Activated CD4-positive, alpha-beta T cell treated with anti-CD3 and anti-CD28 coated beads for 48 hours (primary cell): Measurements from ENCODE around the gene TUBB4A.

Source experiments
- DNase-seq: peaks from one replicate; pipeline ENCODE4 v3.0.0-alpha.2; 2020

Gene TUBB4A

DNA sequence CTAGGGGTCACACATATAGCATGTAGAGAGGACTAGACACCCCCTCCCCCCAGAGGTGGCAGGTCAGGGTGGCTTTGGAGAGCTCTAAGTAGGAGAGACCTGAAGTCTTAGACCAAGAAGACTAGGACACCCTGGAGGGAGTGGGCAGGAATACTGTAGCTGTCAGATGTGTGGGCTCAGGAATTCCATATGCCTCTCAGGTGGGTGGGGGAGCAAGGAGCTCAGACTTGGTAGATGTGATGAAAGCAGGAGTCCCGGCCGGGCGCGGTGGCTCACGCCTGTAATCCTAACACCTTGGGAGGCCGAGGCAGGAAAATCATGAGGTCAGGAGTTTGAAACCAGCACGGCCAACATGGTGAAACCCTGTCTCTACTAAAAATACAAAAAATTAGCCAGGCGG lies 36.4 kb downstream of the TUBB4A start:
- no peak for DNase-seq

DNA sequence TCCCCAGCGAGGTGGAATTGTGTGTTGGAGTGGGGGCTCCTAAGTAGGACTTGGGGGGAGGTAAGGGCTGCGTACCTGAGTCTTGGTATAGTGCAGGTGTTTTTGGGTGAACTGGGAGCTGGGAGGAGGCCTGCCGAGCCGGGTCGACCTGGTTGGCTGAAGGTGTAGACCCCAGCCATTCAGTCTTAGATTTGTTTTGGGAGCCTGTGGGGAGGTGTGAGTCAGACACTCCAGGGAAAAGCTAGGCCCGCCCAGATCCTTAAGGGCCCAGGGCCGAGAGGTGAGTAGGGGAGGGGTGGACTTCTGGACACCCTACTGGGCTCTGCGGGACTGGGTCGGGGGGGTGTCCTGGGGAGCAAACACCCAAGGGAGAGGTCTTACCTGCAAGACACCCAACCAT lies 37.1 kb downstream of the TUBB4A start:
- no peak for DNase-seq

DNA sequence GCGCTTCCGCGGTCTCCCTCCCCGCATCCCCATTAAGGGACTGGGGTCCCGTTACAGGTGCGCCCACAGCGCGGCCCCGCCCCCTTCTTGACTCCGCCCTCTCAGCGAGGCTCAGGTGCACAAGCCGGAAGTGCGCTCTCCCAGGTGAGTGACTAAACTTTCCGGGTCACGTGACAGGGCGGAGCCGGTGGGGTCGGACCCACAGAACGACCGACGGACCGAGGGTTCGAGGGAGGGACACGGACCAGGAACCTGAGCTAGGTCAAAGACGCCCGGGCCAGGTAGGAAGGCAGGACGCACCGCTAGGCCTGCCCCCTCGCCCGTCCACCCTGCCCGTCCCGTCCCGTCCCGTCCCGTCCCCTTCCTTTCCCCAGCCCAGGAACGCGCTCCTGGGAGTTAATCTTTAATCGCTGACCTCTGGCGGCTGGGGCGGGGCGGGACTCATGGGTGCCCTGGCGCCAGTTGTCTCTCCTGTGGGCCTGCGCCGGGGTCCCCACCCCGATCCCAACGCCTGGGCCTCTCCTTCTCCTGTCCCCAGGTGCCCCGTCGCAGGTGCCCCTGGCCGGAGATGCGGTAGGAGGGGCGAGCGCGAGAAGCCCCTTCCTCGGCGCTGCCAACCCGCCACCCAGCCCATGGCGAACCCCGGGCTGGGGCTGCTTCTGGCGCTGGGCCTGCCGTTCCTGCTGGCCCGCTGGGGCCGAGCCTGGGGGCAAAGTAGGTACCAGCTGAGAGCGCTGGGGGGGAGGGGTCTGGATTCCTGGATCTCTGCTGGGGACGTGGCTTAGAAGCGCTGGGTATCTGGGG lies 37.8 kb downstream of the TUBB4A start, which contains the start of gene CRB3:
CRB3 (plus strand) TSS at position 202 of the 804 bp plus-strand sequence; CDS start at position 633, 431 bp downstream.
- peak; percentile 53 for DNase-seq

DNA sequence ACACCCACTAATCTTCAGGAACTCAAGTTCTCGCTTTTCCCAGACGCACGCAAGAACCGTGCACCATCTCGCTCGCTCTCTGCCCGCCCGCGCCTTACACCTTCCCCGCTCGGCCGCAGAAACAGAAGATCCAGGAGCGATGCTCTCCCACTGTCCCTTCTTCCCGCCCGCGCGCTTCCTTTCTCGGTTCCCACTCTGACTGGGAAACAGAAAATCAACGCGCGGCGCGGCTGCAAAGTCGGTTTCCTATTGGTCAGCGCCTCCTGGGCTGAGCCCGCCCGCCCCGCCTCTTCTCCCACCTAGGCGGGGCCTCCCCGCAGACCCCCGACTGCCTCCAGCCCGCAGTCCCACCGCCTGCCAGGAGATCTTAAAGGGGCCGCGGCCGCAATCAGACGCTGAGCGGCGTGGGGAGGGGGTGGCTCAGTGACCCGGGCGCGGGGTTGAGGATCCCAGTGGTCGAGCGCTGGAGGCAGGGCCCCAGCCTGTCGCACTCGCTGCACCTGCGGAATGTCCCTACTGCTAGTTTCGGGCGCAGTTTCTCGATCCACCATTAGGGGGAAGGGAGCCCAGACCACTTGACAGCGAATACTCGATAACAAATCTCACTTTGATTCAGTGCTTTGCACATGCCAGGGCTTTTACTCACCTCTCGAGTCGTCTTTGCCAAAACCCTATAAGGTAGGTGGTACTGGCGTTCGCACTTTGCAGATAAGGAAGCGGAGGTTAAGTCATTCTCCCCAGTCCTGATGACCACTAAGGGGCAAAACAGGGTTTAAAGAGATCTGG lies 41.8 kb downstream of the TUBB4A start:
- DNase-seq = peak; percentile 99

DNA sequence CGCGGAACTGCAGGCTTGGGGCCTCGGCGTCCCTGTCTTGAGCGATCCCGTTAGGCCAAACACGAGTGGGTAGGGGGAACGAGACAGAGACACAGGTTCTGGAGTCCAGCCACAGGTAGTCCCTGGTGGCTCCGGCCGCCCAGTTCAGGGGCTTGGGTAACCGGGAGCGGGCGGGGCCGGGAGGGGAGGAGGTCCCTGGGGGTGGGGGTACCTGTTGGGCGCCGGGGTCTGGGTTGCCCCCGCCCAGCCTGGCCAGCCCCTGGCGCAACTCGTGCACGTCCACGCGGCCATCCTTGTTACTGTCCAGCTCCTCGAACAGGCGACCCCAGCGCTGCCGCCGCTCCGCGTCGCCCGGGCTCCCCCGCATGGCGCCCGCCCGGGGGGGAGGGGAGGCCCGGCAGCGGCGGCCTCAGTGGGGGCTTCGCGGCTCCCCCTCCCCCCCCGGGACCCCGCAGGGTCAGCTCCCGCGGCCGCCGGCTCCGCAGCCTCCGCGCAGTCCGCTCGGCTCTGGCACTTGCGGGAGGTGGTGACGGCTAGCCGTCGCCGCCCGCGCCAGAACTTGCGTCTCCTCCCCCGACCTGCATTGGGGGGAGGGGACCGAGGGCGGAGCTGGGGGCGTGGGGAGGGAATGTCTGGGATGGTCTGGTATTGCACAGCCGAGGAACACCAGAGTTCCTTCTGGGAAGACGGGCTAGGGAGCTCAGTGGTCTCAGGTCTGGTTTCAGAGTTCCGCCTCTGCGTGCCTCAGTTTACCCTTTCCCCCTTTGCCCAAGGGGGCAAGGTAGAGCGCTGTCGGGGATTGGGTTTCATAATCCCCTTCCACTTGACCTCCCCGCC lies 42.6 kb downstream of the TUBB4A start, which contains the start of gene SLC25A23:
SLC25A23 (minus strand) TSS at position 531 of the 837 bp plus-strand sequence; CDS start at position 367, 164 bp downstream.
- DNase-seq = peak; percentile 70

DNA sequence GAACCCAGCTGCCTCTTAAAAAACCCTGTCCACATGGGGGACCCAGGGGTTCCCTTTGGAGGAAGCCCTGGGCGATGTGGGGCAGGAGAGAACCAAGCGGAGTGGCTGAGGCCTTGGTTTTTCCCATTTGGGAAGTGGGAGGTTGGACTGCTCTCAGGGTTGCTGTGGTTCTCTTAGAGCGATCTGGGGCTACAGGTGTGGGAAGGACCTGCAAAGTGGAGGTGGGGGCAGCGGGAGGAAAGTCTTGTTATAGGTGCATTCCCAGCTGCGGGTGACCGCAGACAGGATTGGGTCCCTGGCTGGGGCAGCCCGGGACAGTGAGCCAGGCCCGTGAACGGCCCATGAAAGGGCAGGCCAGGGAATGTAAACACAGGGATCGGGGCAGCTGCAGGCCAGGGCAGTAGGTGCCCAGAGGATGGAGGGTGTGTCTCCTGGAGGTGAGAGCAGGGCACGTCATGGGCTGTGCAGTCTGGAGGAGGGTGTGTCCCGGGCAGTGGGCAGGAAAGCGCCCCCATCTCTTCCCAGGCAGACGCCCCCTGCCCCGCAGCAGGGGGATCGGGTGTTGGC lies 43.3 kb downstream of the TUBB4A start:
- no peak for DNase-seq

DNA sequence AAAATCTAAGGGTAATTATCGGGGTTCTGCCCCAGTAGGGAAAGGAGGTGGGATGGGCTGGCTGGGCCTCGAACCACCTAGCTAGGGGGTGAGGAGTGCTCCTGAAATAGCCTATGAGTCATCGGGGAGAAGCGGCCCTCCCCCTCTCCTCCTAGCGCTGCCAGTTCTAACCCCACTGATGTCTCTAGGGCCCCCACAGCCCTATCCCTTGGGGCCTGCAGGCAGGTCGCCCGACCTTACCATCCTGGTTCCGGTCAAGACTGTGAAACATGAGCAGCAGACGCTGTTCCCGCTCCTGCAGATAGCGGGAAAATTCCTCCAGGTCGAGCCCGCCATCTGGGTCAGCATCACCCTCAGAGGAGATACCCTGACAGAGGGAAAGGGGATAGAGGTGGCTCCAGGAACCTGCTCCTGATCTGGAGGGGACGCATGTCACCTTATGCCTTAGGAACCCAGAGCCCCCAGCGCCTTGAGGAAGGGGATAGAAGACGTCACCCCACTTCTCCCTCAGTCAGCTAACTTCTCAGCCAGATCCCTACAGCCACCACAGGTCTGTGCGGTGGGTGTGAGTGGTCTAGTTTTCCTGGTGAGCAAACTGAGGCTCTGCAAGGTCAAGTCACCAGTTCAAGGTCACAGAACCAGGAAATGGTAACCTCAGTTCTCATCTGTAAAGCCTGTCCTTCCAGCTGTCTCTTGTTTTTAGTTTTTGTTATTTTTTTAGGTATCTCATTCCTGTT lies 44.0 kb downstream of the TUBB4A start:
- no peak for DNase-seq

DNA sequence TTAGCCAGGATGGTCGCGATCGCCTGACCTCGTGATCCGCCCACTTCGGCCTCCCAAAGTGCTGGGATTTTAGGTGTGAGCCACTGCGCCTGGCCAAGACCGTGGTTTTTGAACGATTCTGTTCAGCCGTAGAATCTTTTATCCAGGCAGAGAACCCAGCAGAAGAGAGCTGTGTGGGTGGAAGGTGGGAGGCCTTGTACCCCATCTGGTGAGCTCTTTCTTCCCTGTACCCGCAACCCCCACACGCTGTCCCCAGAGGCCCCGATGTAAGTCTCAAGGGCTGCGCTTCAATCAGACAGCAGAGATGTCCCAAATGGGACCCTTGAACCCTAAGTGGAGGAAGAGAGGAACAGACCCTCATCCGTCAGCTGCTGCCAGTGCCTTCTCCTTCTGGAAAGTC lies 46.2 kb downstream of the TUBB4A start:
- DNase-seq = no peak

DNA sequence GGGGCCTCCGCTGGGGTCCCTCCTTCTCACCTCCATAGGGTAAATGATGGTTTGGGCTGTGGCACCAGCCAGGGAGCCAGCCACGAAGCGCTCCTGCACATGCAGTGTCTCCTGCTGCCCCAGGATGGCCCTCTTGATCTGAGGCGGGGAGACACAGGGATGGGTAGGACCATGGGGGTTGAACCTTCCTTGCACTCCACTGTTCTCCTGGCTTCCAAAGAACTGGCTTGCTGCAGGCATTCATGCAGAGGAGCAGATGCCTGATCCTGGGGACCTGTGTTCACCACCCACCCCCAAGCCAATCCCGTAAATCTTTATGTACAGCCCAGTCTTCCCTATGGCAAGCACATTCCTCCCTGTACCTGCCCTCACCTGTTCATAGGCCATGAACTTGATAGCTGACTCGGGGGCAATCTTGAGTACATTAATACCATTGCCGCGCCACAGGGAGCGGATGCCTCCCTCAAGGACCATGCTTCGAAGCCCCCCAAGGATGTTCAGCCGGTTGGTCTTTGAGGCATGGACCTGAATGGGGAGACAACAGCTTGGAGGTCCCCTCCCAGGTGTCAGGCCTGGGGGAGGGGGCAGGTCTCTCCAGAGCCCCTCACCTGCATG lies 48.1 kb downstream of the TUBB4A start:
- no peak for DNase-seq

DNA sequence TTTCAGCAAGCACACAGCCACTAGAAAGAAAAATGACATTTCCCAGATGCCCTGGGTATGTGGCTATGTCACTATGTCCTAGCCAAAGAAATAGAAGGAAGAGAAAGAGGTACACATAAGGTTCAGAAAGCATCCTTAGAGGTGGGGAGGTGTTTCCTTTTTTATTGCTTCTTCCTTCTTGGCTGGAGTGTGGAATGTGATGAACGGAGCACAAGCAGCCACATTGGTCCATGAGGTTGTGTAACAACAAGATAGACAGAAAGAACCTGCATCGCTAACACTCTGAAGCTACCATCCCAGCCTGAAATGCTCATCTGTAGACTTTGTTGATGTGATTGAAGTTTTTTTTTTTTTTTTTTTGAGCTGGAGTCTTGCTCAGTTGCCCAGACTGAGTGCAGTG lies 49.2 kb downstream of the TUBB4A start:
- no peak for DNase-seq

DNA sequence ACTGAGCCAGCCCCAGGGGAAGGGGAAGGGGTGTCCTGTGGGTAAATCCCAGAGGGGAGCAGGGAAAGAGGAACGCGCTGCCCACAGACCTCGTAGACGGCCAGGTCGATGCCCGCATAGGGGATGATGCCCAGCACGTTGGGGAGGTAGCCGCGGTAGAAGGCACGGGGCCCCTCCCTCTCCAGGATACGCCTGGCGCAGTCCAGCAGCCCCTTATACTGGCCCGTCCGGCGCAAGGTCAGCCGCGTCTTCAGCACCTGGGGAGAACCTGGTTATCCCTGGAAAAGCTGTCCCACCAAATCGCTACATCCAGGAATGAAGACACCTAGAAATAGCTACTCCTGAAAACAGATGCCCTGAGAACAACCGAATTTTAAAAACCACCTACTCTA lies 49.9 kb downstream of the TUBB4A start:
- no peak for DNase-seq

DNA sequence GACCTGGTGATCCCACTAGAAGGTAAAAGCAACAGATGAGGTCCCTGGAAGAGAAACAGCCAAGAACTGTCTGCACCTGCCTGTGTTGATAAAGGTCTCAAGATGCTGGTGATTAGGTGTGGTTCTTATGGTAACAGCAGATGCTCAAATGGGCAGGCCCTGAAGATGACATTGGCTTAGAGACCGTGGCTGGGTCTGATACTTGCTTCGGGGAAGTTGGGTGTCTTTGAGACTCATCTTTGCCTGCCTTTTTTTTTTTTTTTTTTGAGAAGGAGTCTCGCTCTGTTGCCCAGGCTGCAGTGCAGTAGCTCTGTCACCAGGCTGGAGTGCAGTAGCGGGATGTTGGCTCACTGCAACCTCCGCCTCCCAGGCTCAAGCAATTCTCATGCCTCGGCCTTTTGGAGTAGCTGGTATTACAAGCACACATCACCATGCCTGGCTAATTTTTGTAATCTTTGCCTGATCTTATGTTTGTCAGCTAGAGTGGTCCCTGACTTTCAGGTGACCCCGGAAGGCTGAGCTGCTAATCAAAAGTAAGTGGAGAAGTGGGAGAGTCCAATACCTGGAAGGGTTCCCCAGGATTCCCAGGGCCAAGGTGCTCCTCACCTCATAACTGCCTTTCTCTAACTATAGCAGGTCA lies 50.4 kb downstream of the TUBB4A start:
- DNase-seq = no peak

DNA sequence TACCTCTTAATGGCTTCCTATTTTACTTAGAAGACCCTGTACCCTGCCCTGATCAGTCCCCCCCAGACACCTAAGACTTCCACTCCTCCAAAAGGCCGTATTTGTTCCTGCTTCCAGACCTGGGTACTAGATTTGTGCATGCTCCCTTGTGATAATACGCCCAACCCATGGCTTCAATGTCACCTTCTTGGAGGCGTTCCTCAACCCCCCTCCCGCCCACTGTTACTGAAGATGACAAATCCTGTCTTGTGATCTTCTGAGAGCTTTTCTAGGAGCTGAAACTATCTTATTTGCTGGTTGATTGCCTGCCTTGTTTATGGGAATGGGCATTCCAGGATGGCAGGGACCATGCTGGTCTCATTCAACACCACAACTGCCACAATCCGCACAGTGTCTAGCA lies 51.9 kb downstream of the TUBB4A start:
- no peak for DNase-seq

DNA sequence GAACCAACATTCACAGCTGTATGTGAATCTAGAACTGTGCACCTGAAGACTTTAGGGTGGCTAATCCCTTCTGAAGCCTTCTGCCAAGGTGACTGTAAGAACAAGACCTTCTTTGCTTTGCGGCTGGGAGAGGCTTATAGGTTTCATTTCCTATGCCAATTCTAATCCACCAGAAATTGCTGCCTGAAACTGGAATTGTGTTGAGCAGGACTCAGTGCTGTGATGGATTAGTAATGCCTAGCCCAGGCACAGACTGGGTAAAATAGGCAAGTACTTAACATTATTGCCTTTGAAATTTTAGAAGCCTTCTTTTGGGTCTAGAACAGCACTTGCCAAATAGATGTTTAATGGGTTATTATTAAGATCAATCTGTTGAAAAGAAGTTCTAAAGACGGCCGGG lies 54.1 kb downstream of the TUBB4A start:
- DNase-seq = no peak

DNA sequence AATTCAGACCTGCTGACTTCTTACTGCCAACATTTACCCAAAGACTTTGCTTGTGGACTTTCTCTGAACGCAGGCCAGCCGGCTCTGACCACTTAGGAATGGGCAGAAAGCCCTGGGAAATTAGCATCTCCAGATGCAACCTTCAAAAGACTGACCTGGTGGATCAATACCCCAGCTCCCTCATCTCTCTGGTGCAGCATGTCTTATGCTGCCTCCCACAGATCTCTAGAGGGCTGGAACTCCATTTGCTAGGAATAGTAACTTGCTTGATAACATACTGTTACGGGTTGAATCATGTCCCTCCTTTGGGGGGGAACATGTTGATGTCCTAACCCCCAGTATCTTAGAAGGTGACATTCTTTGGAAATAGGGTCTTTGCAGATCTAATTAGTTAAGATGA lies 55.7 kb downstream of the TUBB4A start:
- DNase-seq = no peak
